ENCODE data around the gene HIBCH. TPM values are rescaled to one million over a fixed set of nuclear protein-coding genes. Genes with fewer than 3 reads are reported as not detected.
"Not testable (repeated sequence)": the region's sequence is repeated elsewhere in the genome, so short reads cannot be mapped to it uniquely, and the experiment has no call there.

HIBCH gene
- polyA plus RNA-seq, 1 donor = 28.4 TPM

DNA sequence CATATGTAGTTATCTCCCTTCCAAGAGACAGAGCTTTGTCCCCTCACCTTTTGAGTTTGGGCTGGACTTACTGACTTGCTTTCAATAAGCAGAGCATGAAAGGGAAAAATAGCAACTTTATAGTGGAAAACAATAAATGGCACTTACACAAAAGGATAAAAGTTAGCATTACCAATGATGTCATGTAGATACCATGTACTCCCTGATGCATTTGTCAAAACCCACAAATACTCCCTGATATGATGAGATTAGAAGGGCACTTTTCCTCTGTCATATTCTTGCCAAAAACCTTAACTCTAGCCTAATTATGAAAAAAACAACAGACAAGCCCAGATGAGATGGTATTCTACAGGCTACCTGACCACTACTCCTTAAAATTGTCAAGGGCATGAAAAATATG lies 16.0 kb downstream of the HIBCH start:
- no peak for DNase-seq

DNA sequence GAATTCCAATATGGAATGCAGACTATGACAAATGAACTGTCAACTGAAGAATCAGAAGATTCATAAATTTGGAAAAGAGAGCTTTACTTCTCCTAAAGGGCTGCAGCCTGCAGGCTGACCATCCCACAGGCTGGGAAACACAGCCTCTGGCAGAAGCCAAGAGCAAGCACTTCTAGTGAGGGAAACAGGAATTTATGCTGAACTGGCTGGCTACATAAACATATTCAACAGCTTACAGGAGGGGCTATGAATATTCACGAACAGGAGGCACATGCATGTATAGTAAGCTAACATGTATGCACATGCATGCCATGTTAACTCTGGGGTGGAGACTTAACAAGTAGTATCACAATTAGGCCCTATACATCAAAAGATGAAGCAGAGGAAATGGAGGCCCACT lies 17.6 kb downstream of the HIBCH start:
- DNase-seq = no peak

DNA sequence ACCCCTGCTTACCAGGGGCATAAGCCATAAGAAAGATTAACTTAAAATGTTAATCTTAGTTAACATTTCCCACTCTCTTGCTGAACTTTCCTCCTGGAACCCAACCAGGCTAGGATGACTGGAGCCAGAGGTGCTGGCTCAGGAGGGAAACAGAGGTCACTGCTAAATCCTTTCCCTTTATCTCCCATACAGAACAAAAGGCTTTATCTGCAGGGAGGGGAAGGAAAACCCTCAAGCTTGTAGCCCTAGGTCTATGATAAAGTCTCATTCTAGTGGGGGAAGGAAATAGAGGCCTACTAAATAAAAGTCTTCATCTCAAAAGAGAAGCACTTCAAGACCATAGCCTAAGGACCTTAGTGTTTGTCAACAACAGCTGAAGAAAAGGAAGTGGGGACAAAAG lies 18.6 kb downstream of the HIBCH start:
- DNase-seq = no peak

DNA sequence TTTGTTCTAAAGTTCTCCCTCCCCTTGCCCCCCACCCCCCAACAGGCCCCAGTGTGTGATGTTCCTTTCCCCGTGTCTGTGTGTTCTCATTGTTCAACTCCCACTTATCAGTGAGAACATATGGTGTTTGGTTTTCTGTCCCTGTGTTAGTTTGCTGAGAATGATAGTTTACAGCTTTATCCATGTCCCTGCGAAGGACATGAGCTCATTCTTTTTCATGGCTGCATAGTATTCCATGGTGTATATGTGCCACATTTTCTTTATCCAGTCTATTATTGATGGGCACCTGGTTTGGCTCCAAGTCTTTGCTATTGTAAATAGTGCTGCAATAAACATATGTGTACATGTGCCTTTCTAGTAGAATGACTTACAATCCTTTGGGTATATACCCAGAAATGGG lies 21.7 kb downstream of the HIBCH start:
- DNase-seq = not testable (repeated sequence)

DNA sequence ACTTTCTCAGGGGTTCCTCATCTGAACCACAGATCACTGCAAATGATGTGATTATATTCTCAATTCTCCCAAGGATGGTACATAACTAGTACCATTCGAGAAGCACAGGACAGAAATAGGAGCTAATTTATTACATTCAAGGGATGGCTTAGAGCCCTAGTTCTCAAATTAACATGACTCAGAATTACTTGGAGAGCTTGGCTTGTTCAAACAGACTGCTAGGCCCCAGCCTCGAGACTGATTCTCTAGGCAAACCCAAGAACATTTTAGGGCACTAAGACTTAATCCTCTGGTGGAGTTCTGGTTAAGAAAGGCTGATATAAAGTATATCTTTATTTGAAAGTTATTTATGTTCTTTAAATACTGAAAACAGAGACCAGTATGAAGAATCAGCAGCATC lies 35.8 kb downstream of the HIBCH start:
- no peak for DNase-seq

DNA sequence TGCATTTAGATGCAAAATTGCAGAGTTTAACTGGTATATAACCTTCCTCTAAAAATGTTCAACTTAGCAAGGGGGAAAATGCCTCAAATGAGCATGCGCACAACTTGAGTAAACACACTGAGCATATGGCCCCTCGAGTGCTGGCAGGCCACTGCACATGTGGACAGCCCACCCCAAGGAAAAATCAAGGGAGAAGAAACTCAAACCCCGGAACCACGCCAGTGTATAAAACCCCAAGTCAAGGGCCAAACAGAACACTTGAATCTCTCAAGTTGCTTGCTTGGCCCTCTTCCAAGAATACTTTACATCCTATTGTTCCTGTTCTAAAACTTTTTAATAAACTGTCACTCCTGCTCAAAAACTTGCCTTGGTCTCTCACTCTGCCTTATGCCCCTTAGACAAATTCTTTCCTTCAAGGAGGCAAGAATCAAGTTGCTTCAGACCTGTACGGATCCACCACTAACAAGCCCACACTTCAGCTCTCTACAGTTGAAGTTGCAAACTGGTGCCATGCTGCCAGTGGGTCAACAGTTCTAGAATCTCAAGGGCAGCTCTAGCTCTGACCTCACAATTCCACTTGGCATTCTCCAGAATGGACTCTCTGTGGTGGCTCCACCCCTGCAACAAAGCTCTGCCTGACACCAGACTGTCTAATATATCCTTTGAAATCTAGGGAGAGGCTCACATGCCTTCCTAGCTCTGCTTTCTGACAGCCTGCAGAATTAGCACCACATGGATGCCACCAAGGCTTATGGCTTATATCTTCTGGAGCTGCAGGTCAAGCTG lies 38.9 kb downstream of the HIBCH start:
- DNase-seq = no peak

DNA sequence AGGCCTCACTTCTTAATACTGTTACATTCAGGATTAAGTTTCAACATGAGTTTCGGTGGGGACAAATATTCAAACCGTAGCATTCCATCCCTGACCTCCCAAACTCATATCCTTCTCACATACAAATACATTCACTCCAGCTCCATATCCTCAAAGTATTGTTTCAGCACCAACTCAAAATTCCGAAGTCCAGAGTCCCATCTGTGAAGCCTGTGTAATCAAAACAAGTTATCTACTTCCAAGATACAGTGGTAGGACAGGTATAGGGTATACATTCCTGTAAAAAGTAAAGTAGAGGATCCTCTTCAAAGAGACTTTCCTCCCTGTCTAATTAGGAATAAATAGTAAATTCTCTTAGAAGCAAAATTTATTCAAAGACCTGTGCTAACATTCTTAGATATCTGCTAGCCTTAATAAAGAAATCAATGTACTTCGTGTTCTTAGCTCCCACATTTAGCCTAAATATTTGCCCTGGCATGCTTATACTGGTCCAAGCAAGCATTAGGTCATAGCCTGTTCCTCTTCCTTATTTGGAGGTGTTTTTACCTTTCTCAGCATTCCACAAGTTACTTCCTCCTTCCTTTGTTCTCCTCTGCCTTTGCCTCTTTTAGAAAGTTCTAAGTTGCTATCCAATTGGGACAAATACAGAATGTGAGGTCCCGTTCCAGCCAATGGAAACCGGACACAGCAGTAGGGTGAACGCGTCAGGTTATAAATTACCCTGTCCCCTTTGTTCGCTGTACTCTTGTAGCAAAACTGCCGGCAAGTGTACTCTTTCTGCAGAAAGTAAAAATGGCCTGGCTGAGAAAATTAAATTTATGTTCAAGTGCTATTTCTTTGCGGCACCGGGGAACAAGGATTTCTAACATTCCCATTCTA lies 40.1 kb downstream of the HIBCH start:
- not testable (repeated sequence) for DNase-seq

DNA sequence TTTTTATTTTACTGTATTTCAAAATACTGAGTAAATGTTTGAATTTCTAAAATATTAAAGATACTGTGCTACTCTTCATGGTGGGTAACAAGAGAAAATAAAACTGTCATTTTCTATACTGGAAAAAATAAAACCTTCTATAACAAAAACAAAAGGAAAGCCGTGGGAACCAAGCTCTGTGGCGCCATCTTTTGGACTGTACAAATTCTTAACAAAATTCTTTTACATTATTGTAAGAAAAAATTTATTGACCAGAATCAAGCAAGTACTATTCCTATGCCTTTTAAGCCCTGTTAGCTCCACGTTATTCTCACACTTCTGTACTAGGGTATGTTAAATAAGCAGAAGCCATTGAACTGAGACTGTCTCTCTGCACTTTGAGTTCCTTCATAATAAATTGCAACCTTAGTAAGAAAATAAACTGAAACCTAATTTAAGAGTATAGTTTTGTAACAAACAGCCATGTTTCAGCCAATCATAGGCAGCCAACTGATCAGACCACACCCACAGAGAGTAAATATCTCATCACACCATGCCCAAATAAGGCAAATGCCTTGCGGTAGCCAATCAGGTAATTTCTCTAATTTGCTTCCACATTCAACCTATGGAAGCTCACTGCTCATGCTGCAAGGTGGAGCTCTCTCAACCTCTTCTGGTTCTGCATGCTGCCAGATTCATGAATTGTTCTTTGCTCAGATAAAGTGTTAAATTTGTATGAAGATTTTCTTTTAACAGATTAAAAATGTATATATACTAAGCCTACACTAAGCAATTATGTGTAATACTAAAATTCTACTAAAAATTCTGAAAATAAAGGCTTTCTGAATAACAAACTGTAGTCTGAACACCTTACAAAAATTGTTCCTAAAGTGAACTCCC lies 42.2 kb downstream of the HIBCH start:
- DNase-seq = peak; percentile 11

DNA sequence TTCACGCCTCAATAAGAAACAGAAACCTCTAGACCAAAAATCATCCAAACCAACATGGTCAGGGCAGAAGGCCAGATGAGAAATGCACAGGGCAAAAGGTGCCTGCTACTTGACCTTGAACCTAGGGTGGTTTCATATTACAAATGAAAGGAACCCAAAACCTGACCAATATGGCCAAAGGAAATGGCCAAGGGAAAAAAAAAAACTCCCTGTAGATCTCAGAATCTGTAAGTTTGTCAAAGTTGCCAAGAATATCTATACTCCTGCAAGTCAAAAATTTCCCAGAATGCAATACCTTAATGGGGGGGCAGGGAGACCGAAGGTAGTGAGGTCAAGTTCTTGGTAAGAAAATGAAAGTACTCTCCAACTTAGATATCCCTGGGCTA lies 47.2 kb downstream of the HIBCH start:
- no peak for DNase-seq

DNA sequence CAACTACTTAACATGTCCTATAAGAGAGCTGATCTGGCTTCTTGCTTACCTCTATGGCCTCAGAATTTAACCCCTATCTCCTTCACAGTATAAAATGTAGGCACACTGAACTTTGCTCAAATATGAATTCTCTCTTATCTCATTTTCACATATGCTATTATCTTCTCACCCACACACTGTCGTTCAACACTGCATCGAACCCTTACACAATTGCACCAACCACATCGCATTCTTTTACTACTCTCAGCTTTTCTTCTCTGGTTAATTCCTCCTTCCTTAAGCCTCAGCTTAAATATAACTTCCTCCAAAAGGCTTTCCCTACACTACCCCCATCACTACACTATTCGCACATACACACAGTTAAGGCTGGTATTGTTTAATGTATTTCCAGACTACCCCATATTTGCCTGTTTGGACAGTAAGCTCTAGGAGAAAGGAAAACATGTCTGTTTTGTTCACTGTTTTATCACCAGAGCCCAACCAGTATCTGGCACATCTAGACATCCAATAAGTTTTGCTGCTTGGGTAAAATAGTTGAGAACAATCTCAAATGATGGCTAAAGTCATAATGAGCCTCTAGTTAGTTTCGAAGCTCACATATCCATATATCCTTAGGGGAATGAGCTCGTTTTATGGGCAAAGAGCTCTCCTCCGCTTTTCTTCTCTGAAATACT lies 47.7 kb downstream of the HIBCH start:
- DNase-seq = no peak

DNA sequence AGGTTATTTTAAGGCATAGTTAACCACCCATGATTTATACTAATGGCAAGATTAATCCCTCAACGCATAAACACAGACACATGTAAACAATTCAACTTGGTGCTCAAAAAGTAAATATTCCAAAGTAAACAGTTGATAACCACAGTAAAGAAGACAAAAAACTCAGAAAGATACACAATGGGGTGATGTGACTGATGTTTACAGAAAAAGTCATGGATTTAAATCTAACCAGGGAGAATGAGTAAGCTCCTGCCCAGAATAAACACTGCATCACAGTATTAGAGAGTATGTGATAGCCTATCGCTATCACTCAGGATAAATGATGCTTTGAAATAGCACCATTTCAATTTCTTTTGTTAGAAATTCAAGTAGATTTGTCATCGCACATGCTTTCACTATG lies 49.3 kb downstream of the HIBCH start:
- DNase-seq = no peak

DNA sequence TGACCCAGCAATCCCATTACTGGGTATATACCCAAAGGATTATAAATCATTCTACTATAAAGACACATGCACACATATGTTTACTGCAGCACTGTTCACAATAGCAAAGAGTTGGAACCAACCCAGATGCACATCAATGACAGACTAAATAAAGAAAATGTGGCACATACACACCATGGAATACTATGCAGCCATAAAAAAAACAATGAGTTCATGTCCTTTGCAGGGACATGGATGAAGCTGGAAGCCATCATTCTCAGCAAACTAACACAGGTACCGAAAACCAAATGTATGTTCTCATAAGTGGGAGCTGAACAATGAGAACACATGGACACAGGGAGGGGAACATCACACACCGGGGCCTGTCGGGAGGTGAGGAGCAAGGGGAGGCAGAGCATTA lies 49.9 kb downstream of the HIBCH start:
- not testable (repeated sequence) for DNase-seq

DNA sequence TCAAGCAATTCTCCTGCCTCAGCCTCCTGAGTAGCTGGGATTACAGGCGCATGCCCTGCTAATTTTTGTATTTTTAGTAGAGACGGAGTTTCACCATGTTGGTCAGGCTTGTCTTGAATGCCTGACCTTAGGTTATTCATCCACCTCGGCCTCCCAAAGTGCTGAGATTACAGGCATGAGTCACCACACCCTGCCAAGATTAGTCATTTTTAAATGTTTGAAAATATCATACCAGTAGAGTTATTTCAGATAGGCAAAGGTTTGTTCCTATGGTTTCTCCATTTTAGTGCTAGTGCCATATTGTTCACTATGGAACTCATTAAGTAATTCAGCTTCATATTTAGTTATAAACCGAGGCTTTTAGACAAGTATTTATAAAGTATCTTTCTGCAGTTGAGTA lies 52.3 kb downstream of the HIBCH start:
- DNase-seq = no peak

DNA sequence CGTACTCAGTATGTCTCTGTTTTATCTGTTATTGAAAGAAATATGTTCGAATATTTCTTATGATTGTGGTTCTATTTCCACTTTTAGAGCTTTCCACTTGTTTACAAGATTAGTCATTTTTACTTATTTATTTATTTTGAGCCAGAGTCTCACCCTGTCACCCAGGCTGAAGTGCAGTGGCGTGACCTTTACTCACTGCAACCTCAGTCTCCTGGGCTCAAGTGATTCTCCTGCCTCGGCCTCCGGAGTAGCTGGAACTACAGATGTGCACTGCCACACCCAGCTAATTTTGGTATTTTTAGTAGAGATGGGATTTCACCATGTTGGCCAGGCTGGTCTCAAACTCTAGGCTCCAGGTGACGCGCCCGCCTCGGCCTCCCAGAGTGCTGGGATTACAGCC lies 53.3 kb downstream of the HIBCH start:
- no peak for DNase-seq

DNA sequence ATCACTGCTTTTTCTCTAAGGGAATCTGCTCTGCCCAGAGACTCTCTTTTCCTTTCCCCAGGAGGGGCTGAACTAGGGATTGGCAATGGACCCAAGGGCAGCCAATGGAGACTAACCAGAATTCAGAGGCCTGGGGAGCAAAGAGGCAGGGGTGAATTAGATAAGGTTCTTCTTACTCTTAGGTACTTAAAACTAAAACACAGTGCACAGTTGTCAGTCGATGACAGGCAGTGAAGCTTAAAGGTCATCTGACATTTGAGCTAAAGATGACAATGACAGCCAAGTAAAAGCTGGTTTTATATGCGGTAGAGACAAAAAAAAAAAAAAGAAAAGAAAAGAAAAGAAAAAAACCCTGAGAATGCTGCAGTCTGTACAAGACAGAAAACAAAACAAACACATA lies 57.8 kb downstream of the HIBCH start:
- DNase-seq = no peak

DNA sequence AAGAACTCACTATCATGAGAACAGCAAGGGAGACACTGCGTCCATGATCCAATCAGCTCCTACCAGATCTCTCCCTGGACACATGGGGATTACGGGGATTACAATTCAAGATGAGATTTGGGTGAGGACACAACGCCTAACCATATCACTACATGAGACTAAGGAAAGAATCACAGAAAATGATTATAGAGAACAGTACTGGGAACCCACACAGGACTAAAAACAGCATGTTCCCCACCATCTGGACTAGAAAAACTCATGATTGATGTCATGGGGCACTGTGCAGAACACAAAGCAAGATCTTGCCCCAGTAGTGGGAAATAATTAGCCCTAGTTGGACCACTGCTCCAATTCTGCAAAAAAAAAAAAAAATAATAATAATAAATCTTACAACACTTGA lies 63.5 kb downstream of the HIBCH start:
- DNase-seq = no peak

DNA sequence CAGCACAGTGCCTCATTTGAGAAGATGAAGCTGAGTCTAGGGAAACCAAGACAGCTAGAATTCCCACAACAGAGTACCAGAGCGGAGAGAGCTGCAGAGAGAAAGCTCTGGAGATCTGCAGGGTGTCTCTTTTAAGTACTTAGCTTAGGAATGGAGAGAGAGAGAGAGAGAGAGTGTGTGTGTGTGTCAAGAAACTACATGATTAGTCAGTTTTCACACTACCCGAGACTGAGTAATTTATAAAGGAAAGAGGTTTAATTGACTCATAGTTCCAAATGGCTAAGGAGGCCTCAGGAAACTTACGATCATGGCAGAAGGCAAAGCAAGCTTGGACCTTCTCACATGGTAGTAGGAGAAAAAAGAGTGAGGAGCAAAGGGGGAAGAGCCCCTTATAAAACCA lies 64.0 kb downstream of the HIBCH start:
- DNase-seq = no peak

DNA sequence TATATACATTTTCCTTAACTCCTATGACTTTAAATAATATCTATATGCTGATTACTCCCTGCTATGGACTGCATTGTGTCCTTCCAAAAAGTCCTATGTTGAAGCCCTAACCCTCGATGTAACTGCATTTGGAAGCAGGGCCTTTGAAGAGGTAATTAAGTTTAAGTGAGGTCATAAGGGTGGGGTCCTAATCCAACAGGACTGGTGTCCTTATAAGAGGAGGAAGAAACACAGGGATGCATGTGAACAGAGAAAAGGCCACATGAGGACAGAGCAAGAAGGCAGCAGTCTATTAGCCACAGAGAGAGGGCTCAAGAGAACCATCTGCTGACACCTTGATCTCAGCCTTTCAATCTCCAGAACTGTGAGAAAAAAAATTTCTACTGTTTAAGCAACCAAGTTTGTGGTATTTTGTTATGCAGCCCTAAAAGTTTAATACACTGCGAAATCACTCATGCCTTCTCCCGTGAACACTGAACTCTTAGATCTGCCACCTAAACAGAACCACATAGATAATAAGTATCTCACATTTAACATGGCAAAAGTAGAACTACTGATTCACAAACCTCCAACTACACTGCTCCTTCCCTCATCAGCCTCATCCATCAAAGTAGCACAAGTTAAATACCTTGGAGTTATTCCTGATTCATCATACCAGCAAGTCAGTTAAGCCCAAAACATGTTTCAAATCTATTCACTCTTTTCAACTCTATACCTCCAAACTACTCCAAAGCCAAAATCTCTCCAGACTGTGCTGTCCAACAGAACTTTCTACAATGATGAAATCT lies 65.4 kb downstream of the HIBCH start:
- DNase-seq = no peak

DNA sequence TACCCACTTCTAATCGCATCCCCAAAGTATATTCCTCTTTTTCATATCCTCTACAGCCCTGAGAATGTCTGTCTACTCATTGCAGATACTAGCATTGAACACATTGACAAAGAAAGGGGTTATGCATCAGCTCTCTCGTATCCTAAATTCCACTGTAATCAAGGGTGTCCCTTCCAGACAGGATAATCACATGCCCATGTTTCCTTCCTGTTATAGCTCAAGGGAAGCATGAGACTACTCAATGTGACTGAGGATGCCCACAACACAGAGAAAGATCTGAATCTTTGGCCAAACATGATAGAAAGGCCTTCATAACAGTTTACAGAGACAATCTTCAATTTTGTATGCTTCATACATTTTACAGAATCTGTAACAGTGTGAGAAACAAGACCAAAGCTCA lies 69.2 kb downstream of the HIBCH start:
- no peak for DNase-seq

DNA sequence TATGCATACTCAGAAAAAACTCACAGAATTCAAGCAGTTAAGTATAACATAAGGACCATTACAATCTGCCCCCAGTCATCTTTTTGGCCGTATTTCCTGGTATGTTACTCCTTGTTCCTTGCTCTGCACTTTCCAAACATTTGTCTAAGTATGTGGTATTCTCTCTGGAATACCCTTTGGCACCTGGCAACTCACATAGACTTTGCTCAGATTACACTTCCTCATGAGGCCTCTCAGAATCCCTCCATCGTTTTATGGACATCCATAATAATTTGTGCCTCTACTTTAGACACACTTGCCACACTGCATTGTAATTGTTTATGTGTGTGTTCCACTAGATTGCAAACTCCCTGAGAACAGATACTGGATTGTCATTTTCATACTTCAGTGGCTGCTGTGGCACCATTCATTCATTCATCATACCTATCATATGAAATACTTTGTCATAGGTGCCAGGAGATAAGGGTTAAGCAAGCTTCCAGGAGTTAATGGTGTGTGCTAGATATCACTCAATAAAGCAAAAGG lies 84.0 kb downstream of the HIBCH start:
- DNase-seq = no peak

DNA sequence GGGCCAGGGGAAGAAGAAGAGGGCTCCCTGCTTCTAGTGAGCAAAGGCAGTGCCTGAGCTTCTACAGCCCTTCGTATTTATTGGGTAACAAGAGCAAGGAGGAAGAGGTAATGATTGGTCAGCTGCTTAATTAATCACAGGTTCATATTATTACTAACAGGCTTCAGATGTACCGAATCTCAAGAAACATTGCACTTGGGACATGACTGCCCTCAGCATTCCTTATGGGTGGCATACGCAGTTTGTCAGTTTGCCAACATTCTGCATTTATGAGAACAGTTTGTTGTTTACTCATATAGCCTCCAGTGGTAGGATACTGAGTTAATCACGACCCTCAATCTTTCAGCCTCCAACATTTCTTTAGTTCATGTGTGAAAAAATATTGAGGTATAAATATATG lies 84.5 kb downstream of the HIBCH start:
- DNase-seq = no peak
